NCI-H2227 (cell line): Measurements from ENCODE around the gene C3orf52.
A peak's percentile ranks its signal among the peaks of the same experiment; 100 is the strongest.

Experiments
- DNase-seq: peaks from one replicate; lab custom pipeline; 2025; ENCODE audit not compliant: unreplicated experiment; lab: John Stamatoyannopoulos, UW

Gene C3orf52

DNA sequence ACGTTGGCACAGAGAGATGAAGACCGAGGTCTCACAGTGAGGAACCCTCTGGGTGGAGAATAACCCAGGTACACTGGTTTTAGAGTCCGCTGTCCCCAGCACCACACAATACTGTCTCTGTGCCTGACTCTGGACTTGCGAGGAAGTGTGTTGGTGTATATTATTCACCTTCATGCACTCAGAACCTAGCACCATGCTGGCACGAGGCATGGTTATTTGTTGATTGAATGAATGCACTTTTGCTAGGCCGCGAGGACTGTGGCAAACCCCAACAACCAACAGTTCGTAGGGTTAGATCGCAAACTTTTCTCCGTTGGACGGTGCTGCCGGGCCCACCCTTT lies 484 bp upstream of the C3orf52 start:
- DNase-seq, result no peak

DNA sequence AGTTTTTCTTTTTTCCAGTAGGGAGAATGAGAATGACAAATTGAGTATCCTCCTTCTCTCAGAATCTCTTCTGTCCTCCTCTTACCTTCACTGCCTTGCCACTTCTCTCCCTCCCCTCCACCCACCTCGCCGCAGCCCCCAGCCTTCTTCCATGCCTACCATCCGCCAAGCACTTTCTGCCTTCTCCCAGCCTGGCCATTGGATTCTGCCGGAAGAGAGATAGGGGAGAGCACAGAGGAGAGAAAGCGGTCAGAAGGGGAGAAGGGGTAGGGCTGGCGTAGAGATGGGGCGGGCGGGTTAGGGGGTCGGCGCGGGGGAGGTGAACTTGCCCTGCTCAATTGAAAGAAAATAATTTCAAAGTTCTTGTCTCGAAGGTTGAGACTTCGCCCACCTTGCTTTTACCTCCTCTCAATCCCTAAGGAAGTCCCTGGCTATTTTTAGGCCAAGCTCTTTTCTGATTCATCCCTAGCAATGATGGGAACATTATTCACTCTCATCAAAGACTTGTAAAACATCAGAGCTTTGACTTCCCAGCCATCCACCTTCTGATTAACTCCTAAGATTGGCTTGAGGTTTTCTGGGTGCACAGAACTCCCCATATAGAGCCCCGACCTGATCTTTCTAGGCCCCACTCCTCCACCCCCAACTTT lies 811 bp downstream of the C3orf52 start:
- DNase-seq, result no peak

DNA sequence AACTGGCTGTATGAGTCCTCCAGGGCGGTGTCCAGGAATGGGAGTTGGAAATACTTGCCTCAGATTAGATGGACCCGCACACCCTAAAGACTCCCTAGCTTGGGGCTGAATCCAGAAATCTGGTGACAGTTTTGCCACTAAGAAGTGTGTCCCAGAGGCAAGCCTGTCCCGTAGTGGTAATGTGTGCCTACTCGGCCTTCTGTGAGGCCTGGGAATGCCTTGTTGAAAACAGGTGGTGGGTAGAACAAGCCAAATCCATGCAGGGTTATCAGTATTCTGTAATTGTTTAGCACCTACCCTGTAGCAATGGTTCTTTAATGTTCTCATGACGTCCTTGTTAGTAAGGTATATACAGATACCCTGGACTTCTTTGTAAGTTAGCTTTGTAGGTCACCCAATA lies 1.6 kb downstream of the C3orf52 start:
- no peak for DNase-seq

DNA sequence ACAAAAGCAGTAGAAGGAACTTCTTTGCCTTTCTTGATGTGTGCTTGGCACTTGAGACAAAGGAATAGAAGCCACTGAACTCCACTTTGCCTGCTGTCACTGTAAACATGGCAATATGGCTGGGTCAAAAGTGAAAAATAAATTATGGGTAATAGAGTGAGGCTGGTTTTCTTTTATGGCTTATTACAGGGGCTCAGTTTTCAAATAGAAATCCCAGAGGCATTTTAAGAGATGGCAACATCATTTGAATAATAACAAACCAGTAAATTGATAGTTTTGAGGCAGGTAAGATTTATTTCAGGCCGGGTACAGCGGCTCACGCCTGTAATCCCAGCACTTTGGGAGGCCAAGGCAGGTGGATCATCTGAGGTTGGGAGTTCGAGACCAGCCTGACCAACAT lies 2.8 kb downstream of the C3orf52 start:
- no peak for DNase-seq

DNA sequence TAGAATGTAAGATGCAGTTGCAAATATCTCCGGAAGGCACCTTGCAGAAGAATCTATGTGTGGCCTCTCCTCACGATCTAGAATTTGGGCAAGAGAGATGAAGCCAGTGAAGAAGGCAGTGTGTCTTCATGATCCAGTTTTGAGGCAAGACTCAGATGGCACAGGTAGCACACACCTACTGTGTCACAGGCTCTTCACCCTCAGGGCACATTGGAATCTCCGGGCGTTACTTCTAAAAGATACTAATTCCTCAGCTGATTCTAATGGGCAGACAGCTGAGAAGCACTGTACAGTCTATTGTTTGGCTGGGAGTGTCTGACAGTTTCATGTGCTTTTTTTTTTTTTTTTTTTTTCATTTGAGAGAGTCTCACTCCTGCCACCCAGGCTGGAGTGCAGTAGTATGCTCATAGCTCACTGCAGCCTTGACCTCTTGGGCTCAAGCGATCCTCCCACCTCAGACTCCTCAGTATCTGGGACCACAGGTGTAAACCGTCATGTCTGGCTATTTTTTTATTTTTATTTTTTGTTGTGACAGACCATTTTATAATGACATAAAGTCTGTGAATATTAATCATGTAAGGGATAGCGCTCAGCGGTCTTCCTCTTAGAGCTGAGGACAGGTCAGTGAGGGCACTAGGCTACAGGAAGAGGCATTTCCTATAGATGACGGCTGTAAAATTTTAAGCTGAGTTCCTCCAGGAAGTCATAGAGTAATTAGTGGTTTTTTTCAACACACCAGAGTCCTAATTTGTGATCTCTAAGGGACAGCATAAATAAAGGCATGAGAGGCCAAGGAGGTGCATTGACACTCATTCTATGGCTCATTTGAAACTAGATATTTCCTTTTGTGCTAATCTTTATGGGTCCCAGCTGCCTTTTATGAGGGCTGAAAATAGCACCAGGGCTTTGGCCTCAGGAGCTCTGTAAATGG lies 4.0 kb downstream of the C3orf52 start:
- no peak for DNase-seq

DNA sequence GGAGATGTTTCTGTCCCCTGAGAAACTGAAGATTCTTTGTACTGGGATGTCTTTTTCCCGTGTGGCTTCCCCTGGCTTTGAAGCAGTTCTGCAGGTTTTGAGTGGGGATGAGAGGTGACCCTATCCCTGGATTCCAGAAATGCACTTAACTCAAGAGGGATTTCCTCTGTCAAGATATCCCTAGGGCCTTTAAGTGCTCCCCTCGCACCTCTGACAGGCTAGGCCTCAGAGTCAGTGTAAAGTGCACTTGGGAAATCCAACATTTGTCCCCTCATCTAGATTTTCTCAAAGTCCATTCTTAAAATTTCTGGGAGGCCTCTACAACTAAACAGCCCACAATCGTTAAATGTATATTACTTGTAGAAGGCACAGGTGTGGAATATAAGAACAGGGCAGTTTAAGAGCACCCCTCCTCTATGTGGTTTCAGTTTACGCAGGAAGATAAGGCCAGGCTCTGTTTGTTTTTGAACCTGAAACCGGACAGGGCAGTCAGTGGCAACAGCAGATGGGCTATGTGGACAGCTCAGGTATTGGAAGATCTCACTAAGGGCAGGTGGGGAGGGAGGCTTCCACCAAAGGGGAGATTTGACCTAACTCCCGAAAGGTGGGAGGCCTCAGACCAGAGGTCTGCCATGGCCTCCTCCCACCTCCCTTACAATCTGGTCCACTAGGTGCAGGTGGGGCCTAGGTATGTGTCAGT lies 4.8 kb downstream of the C3orf52 start:
- no peak for DNase-seq

DNA sequence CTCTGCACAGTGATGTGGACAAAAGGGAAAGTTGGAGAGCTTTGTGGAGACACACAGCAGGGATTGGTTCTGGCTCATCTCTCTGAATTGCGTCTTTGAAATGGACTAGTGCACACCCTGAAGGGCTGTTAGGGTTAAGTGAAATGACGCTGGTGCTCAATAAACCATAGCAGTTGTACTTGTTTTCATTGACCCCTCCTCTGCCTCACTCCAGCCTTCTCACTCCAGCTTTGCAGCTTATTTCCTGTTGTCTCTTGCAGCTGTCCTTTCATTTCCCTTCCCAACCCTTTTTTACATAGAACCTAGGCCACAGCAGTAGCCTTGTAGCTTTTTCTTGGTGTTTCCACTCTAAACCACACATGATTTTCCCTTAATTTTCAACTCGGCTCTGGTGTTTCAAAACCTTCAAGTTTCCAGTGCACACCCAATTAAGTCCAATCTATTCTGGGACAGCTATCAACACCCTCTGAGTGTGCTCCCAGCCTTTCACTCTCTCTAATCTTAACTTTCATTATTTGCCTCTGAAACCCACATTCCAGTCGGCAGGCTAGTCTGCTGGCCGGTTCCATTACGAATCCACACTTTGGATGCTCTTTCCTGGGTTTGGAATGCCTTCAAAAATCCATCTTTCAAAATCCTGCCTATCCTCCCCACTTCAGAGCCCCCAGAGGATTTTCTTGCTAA lies 6.4 kb downstream of the C3orf52 start:
- no peak for DNase-seq

DNA sequence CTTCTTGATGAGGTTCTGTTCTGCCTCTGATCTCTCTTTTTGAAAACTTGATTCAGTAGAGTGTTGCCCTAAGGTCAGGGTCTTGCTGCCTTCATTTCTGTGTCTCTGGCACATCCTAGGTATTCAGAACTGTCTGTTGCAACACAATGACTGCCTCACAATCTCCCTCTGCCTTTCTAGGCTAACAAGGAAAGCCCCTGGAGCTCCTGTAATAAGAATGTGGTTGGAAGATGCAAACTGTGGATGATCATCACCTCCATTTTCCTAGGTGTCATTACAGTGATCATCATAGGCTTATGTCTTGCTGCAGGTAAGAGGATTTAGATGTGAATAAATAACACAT lies 7.0 kb downstream of the C3orf52 start:
- DNase-seq, result no peak

DNA sequence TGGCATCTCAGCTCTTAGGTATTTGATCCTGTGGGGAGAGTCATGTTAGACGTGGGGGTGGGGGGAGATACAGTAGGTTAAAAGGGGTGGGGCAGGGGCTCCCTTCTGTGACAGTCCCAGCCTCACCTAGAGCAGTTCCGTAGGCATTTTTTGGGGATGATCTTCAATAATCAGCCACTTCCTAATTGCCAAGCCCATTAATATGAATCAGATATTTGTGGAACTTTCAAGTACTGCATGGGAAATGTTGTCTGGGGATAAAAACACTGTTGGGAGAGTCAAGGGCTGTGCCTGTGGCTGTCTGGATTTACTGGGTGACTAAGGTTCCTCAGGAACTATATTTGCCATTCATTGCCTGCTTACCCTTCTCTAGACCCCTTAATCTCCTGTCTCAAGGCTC lies 9.5 kb downstream of the C3orf52 start:
- no peak for DNase-seq

DNA sequence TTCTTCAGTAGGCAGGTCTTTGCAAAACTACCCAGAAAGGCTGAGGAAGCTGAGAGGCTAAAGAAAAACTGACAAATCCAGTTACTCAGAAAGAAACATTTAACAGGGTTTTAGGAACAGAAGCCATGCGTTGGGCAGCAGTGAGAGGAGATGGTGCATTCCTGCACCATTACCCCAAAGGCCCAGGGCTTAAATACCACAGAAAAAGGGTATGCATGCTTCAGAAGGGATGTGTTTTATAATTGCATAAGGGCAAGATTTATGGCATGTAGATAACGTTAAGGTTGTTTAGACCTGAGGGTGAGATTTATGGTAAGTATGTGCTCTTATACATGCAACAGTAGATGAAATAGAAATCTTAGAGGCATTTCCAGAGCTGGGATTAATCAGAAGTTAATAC lies 10.0 kb downstream of the C3orf52 start:
- DNase-seq, result no peak

DNA sequence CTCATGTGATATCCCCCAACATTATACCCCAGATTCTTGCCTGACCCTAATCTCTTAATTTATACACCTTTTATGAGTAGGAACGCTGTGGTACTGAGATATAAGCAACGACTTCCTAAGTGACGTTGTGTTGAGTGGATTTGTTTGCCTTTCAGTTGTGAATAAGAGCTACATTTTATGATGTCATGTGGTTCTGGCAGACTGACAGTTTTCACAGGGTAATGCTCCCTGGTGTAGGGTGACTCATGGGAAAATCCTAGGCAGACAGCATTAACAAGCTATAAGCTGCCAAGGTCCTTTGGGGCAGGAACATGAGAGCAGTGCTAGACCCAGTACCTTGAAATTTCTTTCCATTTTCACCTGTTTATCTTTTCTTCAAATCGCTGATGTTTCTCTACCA lies 11.2 kb downstream of the C3orf52 start:
- no peak for DNase-seq

DNA sequence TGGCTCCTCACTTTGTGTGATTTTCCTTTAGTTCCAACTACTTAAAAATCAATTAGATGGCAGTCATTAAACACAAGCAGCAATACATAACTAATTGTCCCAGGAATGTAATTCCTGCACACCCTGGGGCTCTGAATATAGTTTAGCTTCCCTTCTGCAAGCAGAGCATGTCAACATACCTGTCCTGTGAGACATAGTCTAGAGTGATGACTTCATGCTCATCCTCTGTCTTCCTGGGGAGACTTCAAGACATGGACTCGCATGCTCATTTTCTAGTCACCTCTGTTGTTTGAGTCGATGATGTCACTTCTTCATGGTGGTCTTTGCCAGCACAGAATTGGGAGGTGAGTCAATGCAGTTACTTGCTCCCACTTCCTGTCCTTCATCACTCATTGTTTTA lies 15.7 kb downstream of the C3orf52 start:
- DNase-seq, result no peak

DNA sequence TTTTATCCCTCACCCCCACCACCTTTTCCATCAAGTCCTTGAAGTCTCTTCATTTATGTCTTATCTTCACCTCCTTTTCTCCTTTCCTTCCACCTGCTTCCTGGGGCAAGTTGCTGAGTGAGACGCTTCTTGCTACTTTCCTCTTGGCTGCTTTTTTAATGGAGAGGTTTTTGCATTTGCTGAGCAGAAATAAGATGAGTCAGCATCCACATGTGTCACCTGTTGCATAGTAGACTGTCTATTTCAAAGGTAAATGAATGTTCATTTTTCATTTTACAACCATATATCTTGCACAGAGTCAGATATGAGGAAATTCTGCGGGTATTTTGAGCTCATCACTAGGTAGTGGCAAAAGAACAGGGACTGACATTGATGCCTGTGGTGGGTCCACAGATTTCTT lies 18.6 kb downstream of the C3orf52 start:
- no peak for DNase-seq

DNA sequence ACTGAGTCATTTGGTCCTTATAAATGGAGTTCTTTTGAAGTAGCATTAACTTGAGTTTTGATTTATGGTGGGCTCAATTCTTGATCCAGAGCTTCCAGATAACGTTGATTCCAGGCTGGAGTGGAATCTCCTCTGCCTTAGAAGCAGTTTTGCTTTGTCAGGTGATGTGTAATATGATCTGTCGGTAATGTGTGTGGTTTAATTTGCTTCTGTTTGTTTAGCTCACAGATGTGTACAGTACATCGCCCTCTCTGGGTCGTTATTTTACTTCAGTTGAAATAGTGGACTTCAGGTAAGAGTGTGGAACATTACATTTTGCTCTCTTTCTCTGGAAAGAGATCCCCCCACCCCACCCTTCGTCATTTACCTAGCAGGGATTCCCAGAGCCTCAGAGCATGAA lies 23.1 kb downstream of the C3orf52 start:
- no peak for DNase-seq

DNA sequence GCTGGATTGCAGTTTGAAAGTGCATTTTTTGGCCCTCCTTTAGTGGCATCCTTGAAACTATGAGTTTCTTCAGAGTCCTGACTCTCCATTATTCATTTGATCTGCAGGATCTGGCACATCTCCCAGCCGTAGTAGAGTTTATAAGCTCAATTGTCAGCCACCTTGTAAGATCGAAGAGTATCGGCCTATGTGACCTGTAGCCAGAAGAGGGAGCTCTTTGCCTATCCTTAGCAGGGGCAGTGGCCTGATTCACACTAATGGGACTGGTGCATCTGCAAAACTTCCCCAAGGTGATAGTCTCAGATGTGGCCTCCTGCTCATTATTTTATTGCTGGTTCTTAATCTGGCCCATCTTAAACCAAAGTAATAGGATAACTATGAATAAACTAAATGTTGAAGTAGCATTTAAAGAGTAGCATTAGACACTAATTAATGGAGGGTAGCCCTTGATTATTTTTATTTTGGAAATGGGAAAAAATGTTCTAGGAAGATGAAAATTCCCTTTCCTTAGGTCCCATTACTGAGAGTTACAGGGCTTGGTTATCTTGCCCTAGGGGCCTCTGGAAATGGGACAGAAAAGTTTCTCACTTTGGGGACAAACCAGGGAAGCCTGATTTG lies 25.7 kb downstream of the C3orf52 start:
- DNase-seq, result peak; percentile 8

DNA sequence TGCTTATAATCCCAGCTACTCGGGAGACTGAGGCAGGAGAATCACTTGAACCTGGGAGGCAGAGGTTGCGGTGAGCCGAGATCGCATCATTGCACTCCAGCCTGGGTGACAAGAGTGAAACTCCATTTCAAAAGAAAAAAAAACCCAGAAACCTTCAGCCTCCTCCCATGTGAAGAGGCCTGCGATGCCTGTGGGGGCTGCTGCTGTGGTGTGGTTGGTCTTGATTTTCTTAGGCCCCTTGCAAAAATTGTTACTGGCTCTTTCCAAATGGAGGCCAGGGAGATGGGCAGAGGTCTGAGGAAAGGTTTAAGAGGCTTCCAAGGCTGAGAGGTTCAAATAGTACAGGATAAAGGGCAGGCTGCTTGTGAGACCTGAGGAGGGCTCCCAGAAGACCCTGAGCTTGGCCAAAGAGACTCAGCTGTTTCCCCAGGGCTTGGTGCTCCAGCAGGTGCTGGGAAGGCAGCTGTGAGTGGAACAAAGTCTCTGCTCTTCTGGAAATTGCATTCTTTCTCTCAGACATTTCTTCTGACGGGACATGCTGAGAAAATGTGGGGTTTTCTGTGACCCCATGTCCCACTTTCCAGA lies 28.5 kb downstream of the C3orf52 start:
- DNase-seq, result no peak

DNA sequence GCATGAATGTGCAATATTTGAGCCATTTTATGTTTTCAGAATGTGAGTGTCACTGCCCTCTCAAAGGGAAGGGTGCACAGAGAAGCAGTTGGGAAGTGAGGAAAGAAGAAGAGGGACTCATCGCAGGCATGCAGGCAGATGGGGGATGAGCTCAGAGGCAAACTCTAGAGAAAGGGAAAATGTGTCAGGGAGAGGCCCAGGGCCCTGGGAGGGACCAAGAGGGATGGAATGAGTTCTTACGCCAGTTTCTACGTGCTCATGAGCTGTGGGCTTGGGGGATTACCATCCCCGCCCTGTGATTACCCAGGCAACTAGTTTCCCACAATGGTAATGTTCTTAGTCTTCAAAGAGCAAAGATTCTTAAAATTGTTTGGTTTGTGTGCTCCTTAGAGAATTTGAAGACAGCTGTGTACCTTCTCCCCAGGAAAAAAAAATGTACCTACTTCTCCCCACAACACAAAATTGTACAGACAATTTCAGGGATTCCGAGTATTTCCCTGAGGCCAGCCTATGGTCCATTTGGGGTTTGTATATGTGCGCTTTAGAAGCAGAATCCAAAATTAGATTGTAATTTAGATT lies 29.1 kb downstream of the C3orf52 start:
- no peak for DNase-seq

DNA sequence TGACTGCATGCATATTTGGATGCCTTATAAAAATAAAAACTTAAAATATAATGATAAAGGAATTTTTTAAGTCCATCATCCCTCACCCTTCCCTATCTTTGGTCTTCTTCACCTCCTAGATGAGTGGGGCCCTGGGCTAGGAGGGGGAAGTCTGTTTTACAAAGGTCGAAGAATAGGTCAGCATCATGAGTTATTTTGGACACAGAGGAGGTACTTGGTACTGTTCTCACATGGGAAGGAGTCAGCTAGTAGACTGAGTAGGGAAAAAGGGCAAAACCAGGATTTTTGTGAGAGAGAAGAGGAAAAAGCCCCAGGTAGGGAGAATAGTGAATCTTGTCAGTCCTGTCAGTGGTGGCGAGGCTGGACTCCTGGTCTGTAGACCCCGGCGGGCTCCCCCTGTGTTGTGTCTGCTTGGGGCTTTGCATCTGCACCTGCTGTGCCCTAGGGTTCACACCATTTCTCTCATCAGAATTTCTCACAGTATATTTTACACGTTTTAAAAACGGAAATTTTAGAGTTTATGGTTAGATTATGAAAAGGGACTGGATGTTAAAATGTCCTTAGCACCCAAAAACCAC lies 29.7 kb downstream of the C3orf52 start:
- DNase-seq, result no peak

DNA sequence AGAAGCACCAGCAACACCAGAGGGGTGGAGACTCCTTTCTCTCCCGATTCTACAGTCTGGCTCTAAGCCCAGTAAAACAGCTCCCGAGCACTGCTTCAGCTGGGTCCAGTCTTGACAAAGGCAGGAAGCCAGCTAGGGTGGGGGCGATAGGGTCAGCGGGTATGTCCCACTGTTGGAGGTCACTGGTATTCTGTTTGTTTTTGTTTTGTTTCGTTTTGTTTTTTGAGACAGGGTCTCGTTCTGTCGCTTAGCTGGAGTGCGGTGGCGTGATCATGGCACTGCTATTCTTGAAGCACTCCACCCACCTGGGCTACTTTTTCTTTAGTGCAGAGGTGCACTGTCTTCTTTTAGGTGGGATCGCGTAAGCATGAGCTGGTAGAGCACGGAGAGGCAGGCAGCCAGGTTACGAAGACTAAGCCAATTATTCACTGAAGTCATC lies 30.6 kb downstream of the C3orf52 start:
- DNase-seq, result no peak

DNA sequence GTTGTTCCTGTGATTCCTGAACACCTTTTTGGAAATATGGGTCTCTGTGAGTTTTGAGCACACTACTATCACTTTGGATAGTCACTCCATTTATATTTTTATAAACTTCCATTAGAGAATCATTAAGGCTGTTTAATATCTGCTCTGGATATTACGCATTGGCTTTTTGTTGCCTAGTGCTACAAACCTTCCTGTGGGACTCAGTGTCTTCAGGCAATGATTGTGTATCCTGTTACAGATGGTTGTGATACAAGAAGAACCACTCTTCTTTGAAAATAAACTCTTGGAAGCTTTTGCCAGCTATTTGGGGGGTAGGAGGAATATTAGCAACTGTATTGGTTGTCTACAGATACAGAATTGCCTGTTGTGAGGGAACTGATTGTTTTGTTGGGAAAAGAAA lies 31.2 kb downstream of the C3orf52 start:
- no peak for DNase-seq
